Natural killer cell treated with Interleukin-12 subunit alpha and Interleukin-12 subunit beta and Interleukin-15 and Interleukin-18, amount 100 ng/mL, for 72 hours (primary cell): ENCODE results near the gene PXN. TPM values are rescaled to one million over a fixed set of nuclear protein-coding genes. Genes with fewer than 3 reads are reported as not detected.
"Not testable (repeated sequence)": the region's sequence is repeated elsewhere in the genome, so short reads cannot be mapped to it uniquely, and the experiment has no call there.

Experiments used
- ATAC-seq, 2 donors: fragments of 150-1000 bp; cut with Tn5 transposase in 1 of 2; sonication (Bioruptor Pico), chemical (Tn5 transposase) in 1 of 2; 2 replicates each; pipeline ENCODE4 v1.10.0; 2021
- DNase-seq: peaks from one replicate; pipeline ENCODE4 v3.0.0; 2022; ENCODE audit warnings: low spot score
- H3K27ac Mint-ChIP-seq, 2 donors: 1 replicate in 1 of 2; 2 replicates in 1 of 2; pipeline ENCODE4 v1.8.0; 2022; ENCODE audit warnings: mixed read lengths in 2 of 2, mild to moderate bottlenecking in 1 of 2, moderate library complexity in 1 of 2
- H3K27me3 Mint-ChIP-seq, 2 donors: 1 replicate in 1 of 2; 2 replicates in 1 of 2; pipeline ENCODE4 v1.8.0; 2022; ENCODE audit warnings: mixed read lengths in 2 of 2
- H3K36me3 Mint-ChIP-seq: one replicate; pipeline ENCODE4 v1.8.0; 2022; ENCODE audit warnings: mixed read lengths
- H3K4me1 Mint-ChIP-seq, 2 donors: 1 replicate in 1 of 2; 2 replicates in 1 of 2; pipeline ENCODE4 v1.8.0; 2022; ENCODE audit warnings: low read depth in 2 of 2, mixed read lengths in 2 of 2, mild to moderate bottlenecking in 1 of 2
- H3K4me3 Mint-ChIP-seq: one replicate; pipeline ENCODE4 v1.8.0; 2022; ENCODE audit warnings: mixed read lengths
- H3K9me3 Mint-ChIP-seq: 2 replicates; pipeline ENCODE4 v1.8.0; 2022; ENCODE audit warnings: mixed read lengths
- total RNA-seq, 2 donors: library from RNA; stranded (reverse); gene quantifications; one replicate each; pipeline ENCODE4 v1.2.3, GENCODE V29; 2022

PXN gene
- total RNA-seq, 2 donors from 2014 or later: 133 to 160 TPM

GRCh38 chr12:120220838-120221575 lies 44.5 kb downstream of the PXN start:
- DNase-seq: no peak
- Mint-ChIP-seq H3K4me1 (peaks cover 17 to 32% of the 10 kb centered on the region in 2 donors), H3K27ac (peak overlapping the region; percentile 21 to 65), H3K36me3 (peaks cover 5% of the 10 kb centered on the region), H3K9me3 (no peaks in the 10 kb centered on the region), H3K27me3 (no peaks in the 10 kb centered on the region), H3K4me3 (no peak overlapping the region)
- ATAC-seq: no peak

DNA sequence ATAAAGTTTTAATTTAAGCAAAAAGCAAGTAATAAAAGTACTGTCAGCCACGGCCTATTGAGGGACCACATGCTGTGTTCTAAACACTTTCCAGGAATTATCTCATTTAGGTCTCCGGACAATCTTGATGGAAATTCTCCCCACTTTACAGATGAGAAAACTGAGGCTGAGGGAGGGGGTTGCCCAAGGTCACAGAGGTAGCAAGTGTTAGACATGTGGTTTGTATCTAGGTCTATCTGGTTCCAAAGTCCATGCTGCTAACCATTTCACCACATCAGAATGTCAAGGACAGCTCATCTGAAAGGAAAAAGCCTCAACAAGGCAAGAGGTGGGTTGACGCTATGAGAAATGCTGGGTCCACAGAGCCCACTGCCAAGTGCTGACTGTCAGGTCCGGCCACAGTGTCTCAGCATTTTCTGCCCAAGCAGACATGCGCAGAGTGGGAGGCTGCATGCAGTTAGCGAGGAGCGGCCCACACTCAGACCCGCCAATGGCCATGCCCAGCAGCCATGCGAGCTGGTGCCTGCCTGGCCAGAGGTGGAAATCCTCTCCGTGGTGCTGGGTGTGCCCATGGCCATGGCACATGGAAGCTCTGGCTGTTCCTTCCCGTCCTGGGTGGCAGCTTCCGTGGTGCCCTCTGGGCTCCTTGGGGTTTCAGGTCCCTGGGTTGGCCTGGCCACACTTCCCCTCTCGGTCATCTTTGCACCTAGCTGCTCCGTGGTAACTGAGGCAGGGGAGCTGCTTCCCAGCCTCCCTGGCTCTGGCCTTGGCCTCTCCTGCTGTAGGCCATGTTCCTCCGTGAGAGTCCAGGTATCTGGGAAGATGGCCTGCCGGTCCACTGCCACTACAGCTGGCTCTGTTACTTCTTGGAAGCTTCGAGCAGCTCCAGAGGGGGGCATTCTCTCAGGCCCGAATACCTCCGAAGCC lies 46.6 kb downstream of the PXN start:
- H3K4me1 Mint-ChIP-seq: peaks cover 7 to 18% of the 10 kb centered on the region in 2 donors
- H3K4me3 Mint-ChIP-seq: no peak overlapping the region
- H3K27ac Mint-ChIP-seq: no peak overlapping the region
- H3K9me3 Mint-ChIP-seq: no peaks in the 10 kb centered on the region
- ATAC-seq (no peak), DNase-seq (no peak)
- H3K27me3 Mint-ChIP-seq: no peaks in the 10 kb centered on the region
- peaks cover 5% of the 10 kb centered on the region for H3K36me3 Mint-ChIP-seq

DNA sequence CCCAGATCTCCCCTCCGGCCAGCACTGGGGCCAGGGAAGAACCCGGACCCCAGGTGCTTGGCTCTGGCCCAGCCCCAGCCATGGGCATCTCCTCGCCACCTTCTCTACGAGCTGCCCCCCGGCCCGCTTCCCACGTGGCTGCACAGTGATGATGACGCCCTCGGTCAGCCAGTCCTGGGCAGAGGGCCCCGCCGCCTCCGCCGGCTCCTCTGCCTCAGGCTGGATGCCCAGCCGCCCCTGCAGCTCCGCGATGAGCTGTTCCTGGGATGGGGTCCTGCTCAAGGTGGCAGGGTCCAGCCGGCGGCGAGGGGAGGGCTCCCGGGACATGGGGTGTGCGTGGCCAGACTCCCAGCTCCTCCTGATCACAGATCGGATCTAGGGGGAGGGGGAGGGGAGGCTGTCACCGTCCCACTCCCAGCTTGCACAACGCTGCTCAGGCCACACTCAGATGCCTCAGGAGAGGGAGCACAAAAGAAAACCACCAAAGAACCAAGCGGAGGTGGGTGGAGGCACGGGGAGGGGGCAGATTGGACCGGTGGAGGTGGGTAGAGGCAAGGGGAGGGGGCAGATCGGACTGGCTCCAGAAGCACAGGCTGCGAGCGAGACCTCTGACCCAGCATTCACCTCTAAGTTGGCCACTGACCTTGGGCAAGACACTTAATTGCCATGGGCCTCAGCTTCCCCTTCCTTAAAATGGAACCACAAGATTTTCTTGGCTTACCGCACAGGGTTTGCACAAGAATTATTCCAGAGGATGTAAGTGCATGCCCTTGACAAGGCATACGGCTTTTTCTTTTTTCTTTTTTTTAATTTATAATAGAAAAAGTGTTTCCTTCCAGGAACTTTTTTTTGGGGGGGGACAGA lies 48.6 kb downstream of the PXN start:
- no peaks in the 10 kb centered on the region for H3K9me3 Mint-ChIP-seq
- H3K4me1 Mint-ChIP-seq: peaks cover 0 to 8% of the 10 kb centered on the region in 2 donors
- no peak for ATAC-seq
- no peak for DNase-seq
- H3K27me3 Mint-ChIP-seq: no peaks in the 10 kb centered on the region
- no peak overlapping the region for H3K27ac Mint-ChIP-seq
- no peak overlapping the region for H3K4me3 Mint-ChIP-seq
- no peaks in the 10 kb centered on the region for H3K36me3 Mint-ChIP-seq

- Mint-ChIP-seq H3K27me3 (no peaks in the 10 kb centered on the region), H3K36me3 (peaks cover 5% of the 10 kb centered on the region), H3K4me3 (no peak overlapping the region), H3K4me1 (peaks cover 0 to 10% of the 10 kb centered on the region in 2 donors), H3K27ac (peak overlapping the region; percentile 9 to 43), H3K9me3 (no peaks in the 10 kb centered on the region)
- ATAC-seq (no peak), DNase-seq (no peak)
Observed at GRCh38 chr12:120215766-120216735, 49.5 kb downstream of the PXN start.

DNA sequence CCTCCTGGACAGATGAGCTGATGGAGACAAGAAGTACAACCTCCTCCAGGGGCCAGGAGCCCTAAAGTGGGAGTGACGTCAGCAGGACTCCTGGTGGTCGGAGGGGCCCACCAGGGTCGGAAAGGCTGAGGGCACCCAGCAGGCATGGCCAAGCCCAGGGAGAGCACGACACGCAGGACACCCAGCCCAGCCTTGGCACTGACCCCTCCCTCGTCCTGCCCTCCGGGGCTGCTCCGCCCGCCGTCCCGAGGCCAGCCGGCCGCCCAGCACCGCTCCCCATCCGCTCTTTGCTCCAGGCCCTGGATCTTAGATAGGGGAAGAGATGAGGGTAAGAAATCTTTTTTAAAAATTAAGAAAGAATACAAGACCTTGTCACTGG lies 50.2 kb downstream of the PXN start:
- Mint-ChIP-seq H3K27me3 (no peaks in the 10 kb centered on the region), H3K4me1 (peaks cover 0 to 6% of the 10 kb centered on the region in 2 donors), H3K27ac (peak overlapping the region; percentile 9 to 43), H3K36me3 (peaks cover 5% of the 10 kb centered on the region), H3K4me3 (no peak overlapping the region), H3K9me3 (no peaks in the 10 kb centered on the region)
- ATAC-seq (no peak), DNase-seq (no peak)

- no peak for ATAC-seq
- no peaks in the 10 kb centered on the region for H3K9me3 Mint-ChIP-seq
- peak overlapping the region in 1 of 2 donors; percentile 72 for H3K27ac Mint-ChIP-seq
- H3K4me1 Mint-ChIP-seq: peaks cover 0 to 3% of the 10 kb centered on the region in 2 donors
- no peak for DNase-seq
- H3K36me3 Mint-ChIP-seq: peaks cover 5% of the 10 kb centered on the region
- H3K27me3 Mint-ChIP-seq: no peaks in the 10 kb centered on the region
- H3K4me3 Mint-ChIP-seq: no peak overlapping the region
Observed at GRCh38 chr12:120214626-120215356, 50.7 kb downstream of the PXN start.

- Mint-ChIP-seq H3K36me3 (peaks cover 5% of the 10 kb centered on the region), H3K9me3 (no peaks in the 10 kb centered on the region), H3K4me3 (no peak overlapping the region), H3K27ac (no peak overlapping the region), H3K27me3 (no peaks in the 10 kb centered on the region), H3K4me1 (peaks cover 0 to 2% of the 10 kb centered on the region in 2 donors)
- DNase-seq (no peak), ATAC-seq (no peak)
Observed at GRCh38 chr12:120213758-120214157, 51.8 kb downstream of the PXN start.

- H3K9me3 Mint-ChIP-seq, H3K27me3 Mint-ChIP-seq, H3K36me3 Mint-ChIP-seq, DNase-seq, H3K27ac Mint-ChIP-seq, H3K4me3 Mint-ChIP-seq, ATAC-seq, H3K4me1 Mint-ChIP-seq: not testable (repeated sequence)
Observed at GRCh38 chr12:120213182-120213581, 52.3 kb downstream of the PXN start.

DNA sequence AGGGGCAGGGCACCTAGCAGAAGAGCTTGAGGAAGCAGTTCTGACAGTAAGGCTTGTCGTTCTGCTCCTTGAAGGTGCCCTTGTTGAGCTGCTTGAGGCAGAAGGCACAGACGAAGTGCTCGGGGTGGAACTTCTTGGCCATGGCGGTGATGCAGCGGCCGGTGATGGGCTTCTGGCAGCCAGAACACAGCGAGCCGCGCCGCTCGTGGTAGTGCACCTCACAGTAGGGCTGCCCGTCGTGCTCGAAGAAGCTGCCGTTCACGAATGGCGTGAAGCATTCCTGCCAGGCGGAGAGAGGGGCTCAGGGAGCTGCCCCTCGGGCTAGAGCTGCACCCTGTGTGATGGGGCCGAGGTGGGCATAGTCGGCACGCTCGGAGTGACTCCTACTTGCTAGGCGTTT lies 53.2 kb downstream of the PXN start:
- Mint-ChIP-seq H3K4me1 (peaks cover 0 to 2% of the 10 kb centered on the region in 2 donors), H3K36me3 (peaks cover 5% of the 10 kb centered on the region), H3K27ac (no peak overlapping the region), H3K27me3 (no peaks in the 10 kb centered on the region), H3K4me3 (no peak overlapping the region), H3K9me3 (no peaks in the 10 kb centered on the region)
- DNase-seq: peak; percentile 29
- ATAC-seq: no peak

- peaks cover 0 to 2% of the 10 kb centered on the region in 2 donors for H3K4me1 Mint-ChIP-seq
- H3K27me3 Mint-ChIP-seq: no peaks in the 10 kb centered on the region
- ATAC-seq (no peak), DNase-seq (peak; percentile 26)
- peak overlapping the region in 1 of 2 donors; percentile 53 for H3K27ac Mint-ChIP-seq
- H3K36me3 Mint-ChIP-seq: peaks cover 5% of the 10 kb centered on the region
- no peak overlapping the region for H3K4me3 Mint-ChIP-seq
- no peaks in the 10 kb centered on the region for H3K9me3 Mint-ChIP-seq
Observed at GRCh38 chr12:120211904-120212283, 53.6 kb downstream of the PXN start.

DNA sequence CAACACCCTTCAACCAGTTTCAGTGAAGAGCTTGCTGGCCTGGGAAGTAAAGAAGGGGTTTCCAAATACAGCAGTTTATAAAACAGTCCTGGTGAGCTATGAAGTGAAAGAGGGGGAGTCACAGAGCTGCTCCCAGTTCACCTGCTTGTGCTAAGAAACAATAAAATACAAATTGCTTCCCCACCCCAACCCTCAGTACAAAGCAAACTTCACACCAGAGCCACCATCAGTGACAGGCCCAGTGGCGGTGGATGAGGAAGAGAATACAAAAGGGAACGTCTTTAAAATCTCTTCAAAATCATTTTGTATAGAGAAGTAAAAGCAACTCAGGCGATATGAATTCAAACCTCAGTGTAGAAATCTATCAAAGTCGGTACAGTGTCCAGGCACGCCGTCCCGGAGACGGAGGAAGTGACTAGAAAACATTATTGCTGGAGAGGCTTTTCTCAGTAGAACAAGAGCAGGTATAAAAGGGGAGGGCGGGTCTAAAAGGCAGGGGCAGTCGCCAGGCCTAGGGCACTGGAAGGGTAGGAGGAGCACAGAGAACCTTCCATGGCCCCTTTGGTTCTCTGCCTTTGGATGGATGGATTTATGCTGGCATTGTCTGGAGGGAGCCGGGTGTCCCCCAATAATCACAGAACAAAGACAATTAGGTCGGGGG lies 54.2 kb downstream of the PXN start:
- H3K36me3 Mint-ChIP-seq: peaks cover 5% of the 10 kb centered on the region
- peaks cover 0 to 4% of the 10 kb centered on the region in 2 donors for H3K4me1 Mint-ChIP-seq
- H3K9me3 Mint-ChIP-seq: no peaks in the 10 kb centered on the region
- ATAC-seq: no peak
- no peak for DNase-seq
- no peaks in the 10 kb centered on the region for H3K27me3 Mint-ChIP-seq
- peak overlapping the region; percentile 16 to 53 for H3K27ac Mint-ChIP-seq
- H3K4me3 Mint-ChIP-seq: no peak overlapping the region

DNA sequence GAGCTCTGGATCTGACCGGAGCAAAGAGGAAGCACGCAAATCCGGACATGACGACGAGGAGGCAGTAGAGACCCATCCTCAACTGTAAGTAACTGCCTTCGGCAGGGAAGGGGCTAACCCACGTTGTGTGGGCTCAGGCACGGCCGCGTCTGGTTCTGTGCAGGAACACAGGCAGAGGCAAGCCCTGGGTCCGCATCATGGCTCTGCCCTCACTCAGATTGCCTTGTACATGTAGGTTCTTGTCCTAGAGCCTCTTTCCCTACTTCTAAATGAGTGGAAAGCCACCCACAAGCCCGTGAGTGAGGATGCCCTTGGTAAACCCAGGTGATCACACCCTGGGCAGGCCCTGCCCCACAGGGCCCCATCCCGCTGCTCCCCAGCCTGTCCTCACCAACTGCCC lies 55.7 kb downstream of the PXN start:
- H3K36me3 Mint-ChIP-seq: peaks cover 5% of the 10 kb centered on the region
- peaks cover 0 to 5% of the 10 kb centered on the region in 2 donors for H3K4me1 Mint-ChIP-seq
- DNase-seq (no peak), ATAC-seq (no peak)
- no peak overlapping the region for H3K27ac Mint-ChIP-seq
- H3K4me3 Mint-ChIP-seq: no peak overlapping the region
- H3K27me3 Mint-ChIP-seq: no peaks in the 10 kb centered on the region
- no peaks in the 10 kb centered on the region for H3K9me3 Mint-ChIP-seq
